Stimulated activated CD8-positive, alpha-beta memory T cell treated with anti-CD3 and anti-CD28 coated beads, Interleukin-4, amount 100 ng/mL, for 1 hour (primary cell): ENCODE results near the gene ABRACL.
"Not testable (repeated sequence)": the region's sequence is repeated elsewhere in the genome, so short reads cannot be mapped to it uniquely, and the experiment has no call there.

Experiments used
- DNase-seq, 2 donors: peaks; one replicate each; pipeline ENCODE4 v3.0.0-alpha.2; 2020; ENCODE audit warnings: low read depth in 2 of 2, low spot score in 1 of 2

Gene ABRACL

GRCh38 chr6:139028658-139029469 lies at the start of gene ABRACL:
Gene ABRACL (plus strand): TSS chr6:139028745. CDS start chr6:139034161, 5,416 bp downstream.
- peak; percentile 41 to 54 for DNase-seq

GRCh38 chr6:138979365-138979764 lies 49.2 kb upstream of the ABRACL start:
- no peak for DNase-seq

- no peak for DNase-seq
These were observed 48.5 kb upstream of the ABRACL start for GRCh38 chr6:138979813-138980668.

- DNase-seq: no peak
These were observed 47.1 kb upstream of the ABRACL start for GRCh38 chr6:138981416-138981815.

- no peak for DNase-seq
These were observed 42.0 kb upstream of the ABRACL start for GRCh38 chr6:138986578-138986977.

GRCh38 chr6:138987080-138987642 lies 41.4 kb upstream of the ABRACL start:
- no peak for DNase-seq

GRCh38 chr6:138987643-138988468 lies 40.7 kb upstream of the ABRACL start, which contains the start of gene REPS1:
Gene REPS1 (minus strand): TSS chr6:138988253. CDS start chr6:138987682, 571 bp downstream.
- DNase-seq: peak; percentile 80 to 84

GRCh38 chr6:138988469-138988834 lies 40.1 kb upstream of the ABRACL start:
- DNase-seq: no peak

GRCh38 chr6:138989098-138989983 lies 39.2 kb upstream of the ABRACL start:
- DNase-seq: no peak

GRCh38 chr6:138991206-138991605 lies 37.3 kb upstream of the ABRACL start:
- no peak for DNase-seq

GRCh38 chr6:138992965-138993364 lies 35.6 kb upstream of the ABRACL start:
- not testable (repeated sequence) for DNase-seq

GRCh38 chr6:138993410-138993809 lies 35.1 kb upstream of the ABRACL start:
- DNase-seq: not testable (repeated sequence)

GRCh38 chr6:138996524-138996923 lies 32.0 kb upstream of the ABRACL start:
- no peak for DNase-seq

GRCh38 chr6:138997136-138997535 lies 31.4 kb upstream of the ABRACL start:
- no peak for DNase-seq

GRCh38 chr6:138999949-139000725 lies 28.4 kb upstream of the ABRACL start:
- DNase-seq: no peak

- DNase-seq: no peak
These were observed 24.8 kb upstream of the ABRACL start for GRCh38 chr6:139003751-139004150.

- no peak for DNase-seq
These were observed 22.1 kb upstream of the ABRACL start for GRCh38 chr6:139006477-139006876.

GRCh38 chr6:139007428-139007827 lies 21.1 kb upstream of the ABRACL start:
- DNase-seq: no peak

- no peak for DNase-seq
These were observed 20.4 kb upstream of the ABRACL start for GRCh38 chr6:139008117-139008516.
